Measurements from ENCODE around the gene OR2F1. TPM values are rescaled to one million over a fixed set of nuclear protein-coding genes. Genes with fewer than 3 reads are reported as not detected.

Gene OR2F1
- total and polyA plus RNA-seq, 2 donors (not counting 1 experiment from before 2014, with no cell fraction given), result not detected

DNA sequence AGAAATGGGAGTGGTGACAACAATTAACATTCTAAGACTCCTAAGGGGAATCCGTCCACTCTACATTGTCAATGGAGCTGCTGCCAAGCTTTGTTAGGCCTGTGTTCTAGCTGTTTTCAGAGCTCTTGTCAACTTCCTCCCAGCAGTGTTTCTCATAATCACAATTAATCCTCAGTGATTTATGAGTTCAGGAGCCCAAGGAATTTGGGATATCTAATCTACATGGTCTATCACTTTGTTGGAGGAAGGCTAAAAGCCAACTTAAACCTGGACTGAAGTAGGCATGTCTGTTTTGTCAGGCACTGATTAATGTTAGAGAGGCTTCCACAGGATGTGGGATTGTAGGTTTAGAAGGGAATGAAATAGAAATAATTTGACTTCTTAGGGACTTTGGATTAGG, 29.8 kb upstream of the OR2F1 start:
- Histone ChIP-seq H3K79me2 (ENCODE audit: control insufficient read depth, insufficient read depth, low read length) (no peaks in the 10 kb centered on the region), H3K36me3 (ENCODE audit: control insufficient read depth, insufficient read depth, low read length) (no peaks in the 10 kb centered on the region), H3K27me3 (ENCODE audit: control insufficient read depth, insufficient read depth, low read length) (no peaks in the 10 kb centered on the region), H3K4me3 (replicated peaks in 1 of 4; ENCODE audit: control extremely low read depth in 1 of 4, insufficient read depth in 1 of 4, low read depth in 3 of 4, low read length in 4 of 4) (no peak overlapping the region), H4K20me1 (ENCODE audit: control insufficient read depth, extremely low read depth, insufficient read depth, low read length) (no peaks in the 10 kb centered on the region), H3K9ac (ENCODE audit: insufficient read depth, low read length) (no peak overlapping the region), H3K9me3 (ENCODE audit: control insufficient read depth, insufficient read depth, low read depth, low read length) (no peaks in the 10 kb centered on the region), H3K4me1 (ENCODE audit: control insufficient read depth, extremely low read depth, insufficient read depth, low read length) (no peaks in the 10 kb centered on the region), H3K4me2 (ENCODE audit: extremely low read depth, insufficient read depth, low read length) (no peak overlapping the region), H2AFZ (ENCODE audit: low read length) (no peak overlapping the region), H3K27ac (ENCODE audit: insufficient read depth, low read length) (no peak overlapping the region)
- peak in 1 of 2 donors; percentile 33 for DNase-seq (ENCODE audit: low read depth in 2 of 2)
- no peak for TF ChIP-seq EZH2 (IDR thresholded peaks at IDR 0.05; ENCODE audit: low read length, missing control alignments)
- TF ChIP-seq, protein P1, sequence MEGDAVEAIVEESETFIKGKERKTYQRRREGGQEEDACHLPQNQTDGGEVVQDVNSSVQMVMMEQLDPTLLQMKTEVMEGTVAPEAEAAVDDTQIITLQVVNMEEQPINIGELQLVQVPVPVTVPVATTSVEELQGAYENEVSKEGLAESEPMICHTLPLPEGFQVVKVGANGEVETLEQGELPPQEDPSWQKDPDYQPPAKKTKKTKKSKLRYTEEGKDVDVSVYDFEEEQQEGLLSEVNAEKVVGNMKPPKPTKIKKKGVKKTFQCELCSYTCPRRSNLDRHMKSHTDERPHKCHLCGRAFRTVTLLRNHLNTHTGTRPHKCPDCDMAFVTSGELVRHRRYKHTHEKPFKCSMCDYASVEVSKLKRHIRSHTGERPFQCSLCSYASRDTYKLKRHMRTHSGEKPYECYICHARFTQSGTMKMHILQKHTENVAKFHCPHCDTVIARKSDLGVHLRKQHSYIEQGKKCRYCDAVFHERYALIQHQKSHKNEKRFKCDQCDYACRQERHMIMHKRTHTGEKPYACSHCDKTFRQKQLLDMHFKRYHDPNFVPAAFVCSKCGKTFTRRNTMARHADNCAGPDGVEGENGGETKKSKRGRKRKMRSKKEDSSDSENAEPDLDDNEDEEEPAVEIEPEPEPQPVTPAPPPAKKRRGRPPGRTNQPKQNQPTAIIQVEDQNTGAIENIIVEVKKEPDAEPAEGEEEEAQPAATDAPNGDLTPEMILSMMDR (conservative IDR thresholded peaks at IDR 0.05 in 1 of 2, IDR thresholded peaks at IDR 0.05 in 1 of 2; ENCODE audit: low read depth in 1 of 2, low read length in 2 of 2), result no peak

DNA sequence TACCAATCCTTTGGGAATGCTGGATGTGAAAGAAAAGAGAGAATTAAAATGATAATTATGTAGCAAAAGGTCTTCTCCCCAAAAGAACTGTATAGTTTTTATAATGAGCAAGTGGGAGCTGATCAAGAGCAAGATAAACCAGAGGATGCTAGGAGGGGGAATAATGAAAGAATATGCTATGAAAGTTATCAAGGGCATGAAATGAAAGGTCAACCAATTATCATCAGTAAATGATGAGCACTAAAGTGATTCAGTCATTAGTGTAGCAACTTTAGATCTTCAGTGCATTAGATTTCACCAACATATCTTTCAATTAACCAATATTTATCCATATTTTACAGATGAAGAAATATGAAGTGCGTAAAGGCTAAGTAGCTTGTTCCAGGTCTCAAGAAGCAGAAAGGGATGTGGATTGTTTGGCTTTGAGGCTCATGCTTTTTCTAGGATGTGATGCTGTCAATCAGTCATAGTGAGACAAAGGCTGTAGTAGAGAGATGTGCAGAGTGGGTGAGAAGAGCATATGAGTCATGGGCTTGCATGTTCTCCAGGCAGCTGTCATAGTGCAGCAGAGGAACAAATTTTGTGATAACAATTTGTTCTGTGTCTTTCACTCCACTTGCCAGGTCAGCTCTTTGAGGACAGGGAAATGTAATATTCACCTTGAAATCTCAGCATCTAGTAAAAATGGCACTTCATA, 25.3 kb upstream of the OR2F1 start:
- H3K9me3 ChIP-seq (ENCODE audit: control insufficient read depth, insufficient read depth, low read depth, low read length), result no peaks in the 10 kb centered on the region

DNA sequence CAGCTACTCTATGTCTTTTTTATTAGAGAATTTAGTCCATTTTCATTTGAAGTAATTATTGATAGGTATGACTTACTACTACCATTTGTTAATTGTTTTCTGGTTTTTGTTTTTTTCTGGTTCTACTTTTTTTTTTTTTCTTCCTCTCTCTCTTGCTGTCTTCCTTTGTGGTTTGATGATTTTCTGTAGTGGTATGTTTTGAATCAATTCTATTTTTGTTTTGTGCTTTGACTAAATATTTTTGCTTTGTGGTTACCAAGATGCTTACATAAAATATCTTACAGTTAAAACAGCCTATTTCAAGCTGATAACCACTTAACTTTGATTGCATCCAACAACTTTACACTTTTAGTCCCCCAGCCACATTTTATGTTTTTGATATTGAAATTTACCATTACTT, 22.9 kb upstream of the OR2F1 start:
- Histone ChIP-seq H3K27ac (ENCODE audit: insufficient read depth, low read length) (no peak overlapping the region), H3K27me3 (ENCODE audit: control insufficient read depth, insufficient read depth, low read length) (no peaks in the 10 kb centered on the region), H4K20me1 (ENCODE audit: control insufficient read depth, extremely low read depth, insufficient read depth, low read length) (no peaks in the 10 kb centered on the region), H3K4me2 (ENCODE audit: extremely low read depth, insufficient read depth, low read length) (no peak overlapping the region), H3K9ac (ENCODE audit: insufficient read depth, low read length) (no peak overlapping the region), H3K4me3 (replicated peaks in 1 of 4; ENCODE audit: control extremely low read depth in 1 of 4, insufficient read depth in 1 of 4, low read depth in 3 of 4, low read length in 4 of 4) (no peak overlapping the region), H3K4me1 (ENCODE audit: control insufficient read depth, extremely low read depth, insufficient read depth, low read length) (peaks cover 6% of the 10 kb centered on the region), H3K9me3 (ENCODE audit: control insufficient read depth, insufficient read depth, low read depth, low read length) (no peaks in the 10 kb centered on the region), H3K79me2 (ENCODE audit: control insufficient read depth, insufficient read depth, low read length) (no peaks in the 10 kb centered on the region), H2AFZ (ENCODE audit: low read length) (no peak overlapping the region), H3K36me3 (ENCODE audit: control insufficient read depth, insufficient read depth, low read length) (no peaks in the 10 kb centered on the region)
- TF ChIP-seq, protein P1 (conservative IDR thresholded peaks at IDR 0.05 in 1 of 2, IDR thresholded peaks at IDR 0.05 in 1 of 2; ENCODE audit: low read depth in 1 of 2, low read length in 2 of 2), result no peak
- no peak for DNase-seq (ENCODE audit: low read depth in 2 of 2)

More for the DNA sequence above, 25.3 kb upstream of the OR2F1 start:
- Histone ChIP-seq H3K4me1 (ENCODE audit: control insufficient read depth, extremely low read depth, insufficient read depth, low read length) (no peaks in the 10 kb centered on the region), H3K9ac (ENCODE audit: insufficient read depth, low read length) (no peak overlapping the region), H3K27ac (ENCODE audit: insufficient read depth, low read length) (no peak overlapping the region), H3K27me3 (ENCODE audit: control insufficient read depth, insufficient read depth, low read length) (no peaks in the 10 kb centered on the region), H3K4me2 (ENCODE audit: extremely low read depth, insufficient read depth, low read length) (no peak overlapping the region), H2AFZ (ENCODE audit: low read length) (no peak overlapping the region), H3K79me2 (ENCODE audit: control insufficient read depth, insufficient read depth, low read length) (no peaks in the 10 kb centered on the region), H4K20me1 (ENCODE audit: control insufficient read depth, extremely low read depth, insufficient read depth, low read length) (no peaks in the 10 kb centered on the region), H3K36me3 (ENCODE audit: control insufficient read depth, insufficient read depth, low read length) (no peaks in the 10 kb centered on the region), H3K4me3 (replicated peaks in 1 of 4; ENCODE audit: control extremely low read depth in 1 of 4, insufficient read depth in 1 of 4, low read depth in 3 of 4, low read length in 4 of 4) (no peak overlapping the region)
- TF ChIP-seq EZH2 (IDR thresholded peaks at IDR 0.05; ENCODE audit: low read length, missing control alignments), result no peak
- TF ChIP-seq, protein P1 (conservative IDR thresholded peaks at IDR 0.05 in 1 of 2, IDR thresholded peaks at IDR 0.05 in 1 of 2; ENCODE audit: low read depth in 1 of 2, low read length in 2 of 2), result no peak
- no peak for DNase-seq (ENCODE audit: low read depth in 2 of 2)

All from fibroblast of lung (primary cell).